Measurements from ENCODE around the gene LHFPL3.

DNA sequence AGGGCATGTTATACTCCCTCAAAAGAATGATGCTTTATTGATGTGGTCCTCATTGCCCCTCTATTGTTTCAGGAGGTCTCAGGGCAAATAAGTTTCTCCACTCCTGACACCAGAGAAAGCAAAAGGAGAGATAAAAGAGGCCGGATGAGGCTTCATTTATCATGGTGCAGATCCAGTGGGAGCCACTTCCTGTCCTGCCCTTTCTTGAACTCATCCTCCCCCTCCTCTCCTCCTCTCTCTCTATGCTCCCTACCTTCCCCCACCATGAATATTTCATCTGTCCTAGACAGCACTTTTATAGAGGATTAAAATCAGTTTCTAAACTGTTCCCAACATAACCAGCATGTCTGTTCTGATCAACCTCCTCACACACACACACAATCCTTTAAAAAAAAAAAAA is 513.4 kb downstream of the LHFPL3 start:
- no peak for TF ChIP-seq EP300 (IDR thresholded peaks at IDR 0.05; ENCODE audit: borderline replicate concordance in 1 of 2, low read depth in 1 of 2, low read length in 1 of 2)
- no peak for TF ChIP-seq CTCF (IDR thresholded peaks at IDR 0.05)
- no peak for TF ChIP-seq YY1 (IDR thresholded peaks at IDR 0.05; ENCODE audit: low read depth)
- TF ChIP-seq POLR2AphosphoS5 (IDR thresholded peaks at IDR 0.05; ENCODE audit: low read depth, low read length), result no peak
- no peak for TF ChIP-seq GABPA (IDR thresholded peaks at IDR 0.05; ENCODE audit: low read depth)
- TF ChIP-seq NRF1 (IDR thresholded peaks at IDR 0.05; ENCODE audit: low read depth, low read length), result no peak
- TF ChIP-seq RAD21 (IDR thresholded peaks at IDR 0.05; ENCODE audit: low read length), result no peak
- TF ChIP-seq CHD2 (IDR thresholded peaks at IDR 0.05; ENCODE audit: low read length, partially characterized antibody), result no peak
- TF ChIP-seq REST (IDR thresholded peaks at IDR 0.05; ENCODE audit: low read depth, low read length), result no peak

All from SK-N-SH (cell line).